SW480 (cell line): ENCODE data around the gene HIP1.
"Not testable (repeated sequence)": the region's sequence is repeated elsewhere in the genome, so short reads cannot be mapped to it uniquely, and the experiment has no call there.

Experiments
- DNase-seq: peaks from one replicate; pipeline ENCODE4 v3.0.0-alpha.2; 2016; ENCODE audit warnings: low spot score

HIP1 gene

GRCh38 chr7:75614401-75614800, 124.3 kb downstream of the HIP1 start:
- DNase-seq, result no peak

DNA sequence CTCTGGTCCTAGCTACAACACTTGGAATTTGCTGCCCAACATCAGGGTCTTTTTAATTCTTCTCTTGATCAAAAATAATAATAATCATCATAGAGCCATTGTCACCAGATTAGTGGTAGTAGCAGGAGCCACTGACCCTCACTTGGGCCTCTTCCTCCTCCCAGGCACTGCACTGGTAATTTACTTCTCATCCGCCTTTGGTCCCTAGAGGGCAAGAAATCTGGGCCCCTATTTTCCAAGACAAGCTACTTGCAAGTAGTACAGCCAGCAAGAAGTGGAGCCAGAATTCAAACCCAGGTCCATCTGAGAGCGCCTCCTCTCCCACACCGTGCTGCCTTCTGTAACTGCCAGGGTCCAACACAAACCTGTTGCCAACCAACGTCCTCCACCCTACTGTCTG, 125.4 kb downstream of the HIP1 start:
- DNase-seq, result no peak

- no peak for DNase-seq
These were observed 127.1 kb downstream of the HIP1 start for GRCh38 chr7:75611557-75612178.

DNA sequence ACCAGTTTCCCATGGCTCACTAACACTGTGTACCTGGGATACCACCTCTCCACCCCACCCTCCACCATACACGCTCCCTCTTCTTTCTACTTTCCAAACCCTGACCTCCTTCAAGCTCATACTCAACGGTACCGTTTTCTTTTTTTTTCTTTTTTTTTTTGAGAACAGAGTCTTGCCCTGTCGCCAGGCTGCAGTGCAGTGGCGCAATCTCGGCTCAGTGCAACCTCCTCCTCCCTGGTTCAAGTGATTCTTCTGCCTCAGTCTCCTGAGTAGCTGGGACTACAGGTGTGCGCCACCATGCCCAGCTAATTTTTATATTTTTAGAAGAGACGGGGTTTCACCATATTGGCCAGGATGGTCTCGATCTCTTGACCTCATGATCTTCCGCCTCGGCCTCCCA, 129.3 kb downstream of the HIP1 start:
- not testable (repeated sequence) for DNase-seq

- DNase-seq, result no peak
These were observed 130.2 kb downstream of the HIP1 start for GRCh38 chr7:75608451-75609122.

DNA sequence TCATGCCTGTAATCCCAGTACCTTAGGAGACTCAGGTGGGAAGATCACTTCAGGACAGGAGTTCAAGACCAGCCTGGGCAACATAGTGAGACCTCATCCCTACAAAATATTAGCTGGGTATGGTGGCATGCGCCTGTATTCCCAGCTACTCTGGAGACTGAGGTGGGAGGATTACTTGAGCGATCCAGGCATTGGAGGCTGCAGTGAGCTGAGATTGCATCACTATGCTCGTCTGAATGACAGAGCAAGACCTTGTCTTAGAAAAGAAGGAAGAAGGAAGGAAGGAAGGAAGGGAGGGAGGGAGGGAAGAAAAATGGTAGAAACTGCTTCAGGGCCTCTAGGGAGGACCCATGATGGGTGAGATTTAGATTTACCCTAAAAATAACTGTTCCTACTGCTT, 134.3 kb downstream of the HIP1 start:
- no peak for DNase-seq

DNA sequence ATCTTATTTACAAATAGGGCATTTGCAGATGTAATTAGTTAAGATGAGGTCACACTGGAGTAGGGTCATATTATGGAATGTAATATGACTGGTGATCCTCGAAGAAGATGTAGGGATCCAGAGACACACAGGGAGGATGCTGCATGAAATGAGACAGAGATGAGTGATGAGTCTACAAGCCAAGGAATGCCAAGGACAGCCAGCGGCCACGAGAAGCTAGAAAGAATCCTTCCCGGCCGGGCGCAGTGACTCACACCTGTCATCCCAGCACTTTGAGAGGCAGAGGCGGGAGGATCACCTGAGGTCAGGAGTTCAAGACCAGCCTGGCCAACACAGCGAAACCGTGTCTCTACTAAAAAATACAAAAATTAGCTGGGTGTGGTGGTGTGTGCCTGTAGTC, 135.9 kb downstream of the HIP1 start:
- DNase-seq, result not testable (repeated sequence)

DNA sequence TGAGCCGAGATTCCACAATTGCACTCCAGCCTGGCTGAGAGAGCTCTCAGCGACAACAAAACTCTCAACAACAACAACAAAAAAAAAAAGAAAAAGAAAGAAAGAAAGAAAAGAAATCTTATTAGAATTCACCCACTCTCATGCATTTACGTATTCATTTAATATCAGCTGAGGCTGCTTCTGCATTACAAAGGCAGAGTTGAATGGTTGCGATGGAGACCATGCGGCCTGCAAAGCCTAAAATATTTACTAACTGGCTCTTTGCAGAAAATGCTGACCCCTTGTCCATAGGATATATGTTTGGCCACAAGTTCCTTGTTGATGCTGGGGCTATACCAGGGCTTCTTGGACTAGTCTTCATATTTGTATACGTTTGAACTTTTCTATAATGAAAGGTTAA, 137.2 kb downstream of the HIP1 start:
- no peak for DNase-seq

- DNase-seq, result not testable (repeated sequence)
These were observed 138.0 kb downstream of the HIP1 start for GRCh38 chr7:75600748-75601147.

DNA sequence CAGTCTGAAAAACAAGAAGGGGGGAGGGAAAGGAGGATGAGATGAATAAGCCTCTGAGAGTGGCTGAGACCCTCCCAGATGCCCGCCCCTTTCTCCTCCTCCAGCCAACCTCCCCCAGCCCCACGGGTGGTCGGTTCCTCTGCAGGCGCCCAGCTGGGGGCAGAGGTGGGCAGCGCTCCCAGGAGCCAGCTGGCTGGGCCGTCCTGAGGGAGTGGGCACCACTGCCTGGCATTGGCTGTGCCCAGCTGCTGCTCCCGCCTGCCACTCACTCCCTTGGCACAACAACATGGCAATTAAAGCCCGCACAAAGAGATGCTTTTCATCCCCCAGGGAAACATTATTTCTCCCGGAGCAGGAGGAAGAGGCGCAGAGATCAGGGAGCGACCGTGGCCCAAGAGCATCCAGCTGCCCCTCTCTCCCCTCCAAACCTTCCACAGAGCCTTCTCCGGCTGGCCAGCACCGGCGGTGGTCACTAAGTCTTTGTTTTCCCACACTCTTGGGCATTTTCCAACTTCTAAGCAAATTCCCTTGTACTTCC, 139.4 kb downstream of the HIP1 start:
- no peak for DNase-seq

DNA sequence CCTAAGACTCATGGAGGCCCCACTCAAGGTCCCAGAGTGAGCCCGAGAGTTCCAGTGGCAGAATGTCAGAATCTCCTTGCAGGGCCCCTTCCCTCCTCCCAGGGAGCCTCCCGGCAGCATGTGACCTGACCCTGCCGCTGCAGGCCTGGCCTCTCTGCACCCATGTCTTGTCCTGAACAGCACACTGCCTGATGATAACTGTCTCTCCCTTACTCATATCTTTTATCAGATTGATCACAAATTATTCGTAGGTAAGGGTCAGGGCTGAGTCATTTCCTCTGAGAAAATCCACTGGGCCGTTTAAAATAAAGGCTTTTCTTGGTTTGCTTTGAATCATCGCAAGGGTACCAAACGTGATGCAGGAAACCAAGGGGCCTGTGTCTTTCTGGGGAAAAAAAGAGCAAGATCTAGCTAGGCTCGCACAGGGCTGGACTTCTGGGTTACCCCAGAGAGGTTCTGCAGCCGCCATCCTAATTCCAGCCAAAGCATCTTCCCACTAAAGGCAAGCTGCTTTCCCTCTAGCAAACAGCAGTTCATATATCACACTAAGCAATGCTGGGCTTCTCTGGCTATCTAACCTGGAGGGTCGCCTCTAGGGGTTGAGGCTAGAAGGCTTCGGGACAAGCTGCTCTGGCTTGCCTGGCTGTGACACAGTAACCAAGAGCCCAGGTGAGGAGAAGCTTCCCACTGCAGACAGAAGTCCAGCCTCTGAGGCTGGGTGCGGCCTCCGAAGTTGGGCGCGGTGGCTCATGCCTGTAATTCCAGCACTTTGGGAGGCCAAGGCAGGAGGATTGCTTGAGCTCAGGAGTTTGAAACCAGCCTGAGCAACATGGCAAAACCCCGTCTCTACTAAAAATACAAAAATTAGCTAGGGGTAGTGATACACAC, 141.8 kb downstream of the HIP1 start:
- no peak for DNase-seq

DNA sequence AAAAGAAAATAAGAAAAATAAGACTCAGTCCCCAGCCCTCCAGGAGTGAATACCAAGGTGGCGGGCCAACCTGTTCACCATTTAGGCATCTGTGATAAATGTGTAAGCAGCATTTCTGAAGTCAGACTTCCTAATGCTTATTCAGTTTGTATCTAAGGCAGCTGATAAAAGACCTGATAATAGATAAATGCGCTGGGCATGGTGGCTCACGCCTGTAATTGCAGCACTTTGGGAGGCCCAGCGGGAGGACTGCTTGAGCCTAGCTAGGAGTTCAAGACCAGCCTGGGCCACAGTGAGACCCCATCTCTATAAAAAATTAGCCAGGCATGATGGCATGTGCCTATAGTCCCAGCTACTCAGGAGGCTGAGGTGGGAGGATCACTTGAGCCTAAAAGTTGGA, 143.0 kb downstream of the HIP1 start:
- no peak for DNase-seq

DNA sequence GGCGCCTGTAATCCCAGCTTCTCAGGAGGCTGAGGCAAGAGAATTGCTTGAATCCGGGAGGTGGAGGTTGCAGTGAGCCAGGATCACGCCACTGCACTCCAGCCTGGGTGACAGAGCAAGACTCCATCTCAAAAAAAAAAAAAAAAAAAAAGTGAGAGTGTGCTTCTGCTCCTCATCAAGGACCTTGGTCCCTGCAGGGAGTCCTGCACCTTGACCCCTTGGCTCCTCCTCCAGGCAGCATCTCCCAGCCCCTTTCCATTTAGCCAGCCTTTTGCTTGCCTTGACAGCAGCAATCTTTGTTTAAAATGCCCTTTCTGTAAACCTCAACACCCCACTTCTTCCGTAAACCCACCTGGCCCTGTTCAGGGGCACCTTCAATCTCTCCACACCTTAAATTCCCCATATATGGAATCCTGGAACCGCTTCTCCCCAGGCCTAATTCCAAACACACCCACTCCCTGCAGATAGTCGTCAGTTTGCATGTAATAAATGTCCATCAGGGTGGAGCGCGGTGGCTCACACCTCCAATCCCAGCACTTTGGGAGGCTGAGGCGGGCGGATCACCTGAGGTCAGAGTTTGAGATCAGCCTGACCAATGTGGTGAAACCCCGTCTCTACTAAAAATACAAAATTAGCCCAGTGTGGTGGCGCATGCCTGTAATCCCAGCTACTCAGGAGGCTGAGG, 145.1 kb downstream of the HIP1 start:
- not testable (repeated sequence) for DNase-seq

DNA sequence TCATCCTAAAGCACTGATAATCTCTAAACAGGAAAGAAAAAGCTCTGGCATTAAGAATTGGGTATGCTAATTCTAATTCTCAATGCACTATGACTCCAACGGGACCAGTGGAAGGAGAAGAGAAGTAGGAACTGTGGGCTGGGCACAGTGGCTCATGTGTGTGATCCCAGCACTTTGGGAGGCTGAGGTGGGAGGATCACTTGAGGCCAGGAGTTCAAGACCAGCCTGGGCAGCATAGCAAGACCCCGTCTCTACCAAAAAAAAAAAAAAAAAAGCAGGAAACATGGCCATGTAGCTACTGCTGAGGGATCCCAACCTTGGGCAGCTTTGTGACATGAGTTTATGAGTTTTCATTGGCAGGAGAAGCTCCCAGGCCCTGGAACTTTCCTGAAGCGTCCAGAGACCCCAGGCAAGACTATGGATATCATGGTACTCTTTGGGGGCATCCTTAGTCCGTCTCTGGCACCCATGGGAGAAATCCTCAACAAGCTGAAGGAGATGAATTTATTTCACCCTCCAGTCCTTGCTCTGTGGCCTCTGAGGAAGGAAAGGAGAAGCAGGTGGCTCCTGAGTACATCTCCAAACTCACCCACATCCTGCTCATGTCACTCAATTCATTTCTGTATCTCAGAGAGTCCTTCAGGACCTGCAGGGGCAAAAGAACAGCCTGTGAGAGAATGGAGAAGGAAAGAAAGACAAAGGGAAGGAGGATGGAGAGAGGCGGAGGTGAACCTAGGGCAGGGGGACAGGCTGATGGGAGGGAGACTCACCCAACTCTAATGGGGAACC, 147.1 kb downstream of the HIP1 start:
- no peak for DNase-seq

GRCh38 chr7:75590373-75591005, 148.3 kb downstream of the HIP1 start:
- DNase-seq, result no peak

- no peak for DNase-seq
These were observed 154.4 kb downstream of the HIP1 start for GRCh38 chr7:75584354-75584753.

DNA sequence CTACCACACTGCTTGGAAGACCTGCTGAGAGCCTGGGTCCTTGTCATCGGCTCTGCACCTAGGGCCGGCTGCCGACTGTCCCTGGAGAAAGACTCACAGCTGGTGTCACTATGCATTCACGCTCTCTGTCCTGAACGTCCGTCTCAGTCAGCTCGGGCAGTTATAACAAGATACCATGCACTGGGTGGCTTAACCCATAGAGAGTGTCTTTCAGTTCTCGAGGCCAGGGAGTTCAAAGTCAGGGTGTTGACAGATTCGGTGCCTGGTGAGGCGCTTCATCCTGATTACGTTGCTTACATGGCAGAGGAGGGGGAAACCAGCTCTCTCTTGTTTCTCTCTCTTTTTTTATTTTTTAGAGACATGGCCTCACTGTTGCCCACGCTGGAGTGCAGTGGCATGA, 155.5 kb downstream of the HIP1 start:
- DNase-seq, result no peak

DNA sequence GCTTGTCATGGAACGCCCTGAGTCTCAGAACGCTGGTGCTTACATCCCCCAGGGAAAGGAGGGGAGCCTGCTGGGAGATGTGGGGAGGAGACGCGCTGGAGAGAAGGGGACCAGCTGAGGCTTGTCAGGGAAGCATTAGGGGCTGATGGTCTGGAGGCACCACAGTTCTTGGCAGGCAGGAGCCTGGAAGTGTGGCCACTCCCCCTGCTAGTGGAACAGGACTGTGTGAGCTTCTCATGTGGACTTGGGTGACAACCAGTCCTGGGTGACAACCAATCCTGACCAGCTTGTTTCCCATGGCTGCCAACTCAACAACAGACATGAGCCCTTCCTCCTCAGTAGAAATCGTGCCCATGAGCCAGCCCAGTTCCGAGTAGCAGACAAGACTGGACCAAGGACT, 158.8 kb downstream of the HIP1 start:
- DNase-seq, result no peak

- DNase-seq, result no peak
These were observed 160.7 kb downstream of the HIP1 start for GRCh38 chr7:75578081-75578480.

GRCh38 chr7:75575488-75576121, 163.1 kb downstream of the HIP1 start:
- DNase-seq, result no peak
